GM21576 (cell line): Measurements from ENCODE around the gene BCR.
"Not testable (repeated sequence)": the region's sequence is repeated elsewhere in the genome, so short reads cannot be mapped to it uniquely, and the experiment has no call there.

ENCODE experiments used
- ATAC-seq: cut with Tn5 transposase; IDR thresholded peaks from one replicate; pipeline ENCODE4 v1.9.1; 2021; ENCODE audit warnings: mild to moderate bottlenecking, moderate library complexity; ENCODE audit not compliant: unreplicated experiment

Gene BCR

GRCh38 chr22:23361676-23362075, 181.4 kb downstream of the BCR start:
- ATAC-seq: no peak

GRCh38 chr22:23363683-23364082, 183.4 kb downstream of the BCR start:
- no peak for ATAC-seq

DNA sequence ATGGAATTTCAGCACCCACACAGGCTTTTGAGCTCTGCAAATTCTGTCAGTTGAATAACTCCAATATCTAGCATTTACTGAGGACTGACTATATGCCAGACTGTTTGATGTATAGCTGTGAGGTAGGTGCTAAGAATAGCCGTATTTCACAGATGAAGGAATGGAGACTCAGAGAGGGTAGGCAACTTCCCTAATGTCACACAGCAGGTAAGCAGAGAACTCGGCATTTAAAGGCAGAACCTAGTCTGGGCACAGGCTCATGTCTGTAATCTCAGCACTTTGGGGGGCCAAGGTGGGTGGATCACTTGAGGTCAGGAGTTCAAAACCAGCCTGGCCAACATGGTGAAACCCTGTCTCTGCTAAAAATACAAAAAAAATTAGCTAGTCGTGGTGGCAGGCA, 184.1 kb downstream of the BCR start:
- ATAC-seq: no peak

- no peak for ATAC-seq
Observed at GRCh38 chr22:23365524-23365923, 185.2 kb downstream of the BCR start.

- ATAC-seq: no peak
Observed at GRCh38 chr22:23365961-23366360, 185.7 kb downstream of the BCR start.

DNA sequence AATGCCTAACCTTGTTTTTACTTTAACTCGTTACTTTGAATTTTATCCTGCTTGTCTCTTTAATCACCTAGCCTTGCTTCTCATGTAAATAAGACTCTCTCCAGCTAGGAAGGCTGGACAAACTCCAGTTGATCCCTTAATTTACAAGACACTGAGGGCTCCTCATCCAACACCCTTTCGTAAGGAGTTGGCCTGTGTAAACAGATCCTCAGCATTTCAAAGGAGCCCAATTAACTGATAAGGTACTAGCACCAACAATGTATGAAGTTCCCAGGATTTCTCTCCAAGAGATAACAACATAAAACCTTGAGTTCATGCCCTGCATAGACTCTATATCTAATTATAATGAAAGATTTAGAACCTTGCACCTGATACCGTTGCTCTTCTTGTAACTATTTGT, 186.9 kb downstream of the BCR start:
- not testable (repeated sequence) for ATAC-seq
